Osteoblast (primary cell): ENCODE measurements around the gene RNF6. TPM values are rescaled to one million over a fixed set of nuclear protein-coding genes. Genes with fewer than 3 reads are reported as not detected.
"Not testable (repeated sequence)": the region's sequence is repeated elsewhere in the genome, so short reads cannot be mapped to it uniquely, and the experiment has no call there.

Source experiments
- DNase-seq: peaks from one replicate; pipeline ENCODE4 v3.0.0; 2011; ENCODE audit warnings: low spot score, mixed read lengths; ENCODE audit not compliant: insufficient read length; ENCODE audit errors: missing footprints
- H2AFZ ChIP-seq: 2 replicates; pipeline ENCODE4 v1.6.0; 2011; ENCODE audit warnings: mild to moderate bottlenecking, low read length
- H3K27ac ChIP-seq: 2 replicates; pipeline ENCODE4 v1.5.1; 2011; ENCODE audit warnings: mild to moderate bottlenecking, low read depth, low read length, moderate library complexity
- H3K27me3 ChIP-seq: 2 replicates; pipeline ENCODE4 v1.6.0; 2012; ENCODE audit warnings: mild to moderate bottlenecking, control low read depth, inconsistent platforms, low read length, moderate library complexity; ENCODE audit not compliant: insufficient read depth
- H3K36me3 ChIP-seq: 2 replicates; pipeline ENCODE4 v1.5.1; 2011; ENCODE audit warnings: mild to moderate bottlenecking, low read length, control low read depth, moderate library complexity; ENCODE audit not compliant: insufficient read depth
- H3K4me1 ChIP-seq: 2 replicates; pipeline ENCODE4 v1.5.1; 2011; ENCODE audit warnings: mild to moderate bottlenecking, low read length, control low read depth, moderate library complexity; ENCODE audit not compliant: insufficient read depth
- H3K4me2 ChIP-seq: 2 replicates; pipeline ENCODE4 v1.6.0; 2011; ENCODE audit warnings: mild to moderate bottlenecking, low read length; ENCODE audit not compliant: insufficient read depth
- H3K4me3 ChIP-seq: fragments of 200-600 bp; sonication (generic); 3 replicates; pipeline ENCODE4 v1.5.1; 2012; ENCODE audit warnings: mild to moderate bottlenecking, low read length, inconsistent platforms; ENCODE audit not compliant: insufficient read depth
- H3K79me2 ChIP-seq: 2 replicates; pipeline ENCODE4 v1.6.0; 2012; ENCODE audit warnings: mild to moderate bottlenecking, low read length, control low read depth, inconsistent platforms; ENCODE audit not compliant: insufficient read depth
- H3K9me3 ChIP-seq: 2 replicates; pipeline ENCODE4 v1.5.1; 2011; ENCODE audit warnings: low read depth, low read length, control low read depth
- H4K20me1 ChIP-seq: 2 replicates; pipeline ENCODE4 v1.6.0; 2012; ENCODE audit warnings: mild to moderate bottlenecking, low read length, control low read depth; ENCODE audit not compliant: insufficient read depth
- CTCF ChIP-seq: IDR thresholded peaks from 2 replicates; pipeline ENCODE4 v1.5.1; 2011; ENCODE audit warnings: mild to moderate bottlenecking, low read depth, low read length, moderate library complexity; ENCODE audit errors: extremely low read depth
- total RNA-seq: library from RNA; depleted of rRNA; stranded (reverse); fragments of >200 nt; gene quantifications from 2 replicates; pipeline ENCODE4 v1.2.3, GENCODE V29; 2012

RNF6 gene
- total RNA-seq, 1 donor = 52.5 TPM

- peak overlapping the region; percentile 98 for H3K4me3 ChIP-seq
- peak overlapping the region; percentile 97 for H3K4me2 ChIP-seq
- peak; percentile 77 for DNase-seq
- peaks cover 32% of the 10 kb centered on the region for H4K20me1 ChIP-seq
- H3K27me3 ChIP-seq = no peaks in the 10 kb centered on the region
- peaks cover 52% of the 10 kb centered on the region for H3K79me2 ChIP-seq
- H3K4me1 ChIP-seq = peaks cover 8% of the 10 kb centered on the region
- TF ChIP-seq CTCF = no peak
- no peaks in the 10 kb centered on the region for H3K9me3 ChIP-seq
- peak overlapping the region; percentile 77 for H2AFZ ChIP-seq
- H3K36me3 ChIP-seq = no peaks in the 10 kb centered on the region
- peak overlapping the region; percentile 60 for H3K27ac ChIP-seq
Measured at GRCh38 chr13:26254583-26255111, 32.5 kb upstream of the RNF6 start.

- H3K36me3 ChIP-seq = no peaks in the 10 kb centered on the region
- H4K20me1 ChIP-seq = peaks cover 26% of the 10 kb centered on the region
- H3K9me3 ChIP-seq = no peaks in the 10 kb centered on the region
- H2AFZ ChIP-seq = peak within 1 kb of the TSS; percentile 96
- peak; percentile 94 for DNase-seq
- peaks cover 45% of the 10 kb centered on the region for H3K79me2 ChIP-seq
- H3K4me1 ChIP-seq = peaks cover 8% of the 10 kb centered on the region
- peak within 1 kb of the TSS; percentile 98 for H3K4me3 ChIP-seq
- no peak for TF ChIP-seq CTCF
- H3K27me3 ChIP-seq = no peaks in the 10 kb centered on the region
- peak within 1 kb of the TSS; percentile 73 for H3K27ac ChIP-seq
- H3K4me2 ChIP-seq = peak within 1 kb of the TSS; percentile 97
Measured at GRCh38 chr13:26253787-26254582, 31.9 kb upstream of the RNF6 start, which contains the start of gene CDK8. Gene CDK8, plus strand, starts transcription at chr13:26254129. Its CDS starts 513 bp downstream, at chr13:26254642.

- no peak overlapping the region for H3K27ac ChIP-seq
- H3K9me3 ChIP-seq = no peaks in the 10 kb centered on the region
- peaks cover 38% of the 10 kb centered on the region for H3K79me2 ChIP-seq
- peak overlapping the region; percentile 98 for H3K4me3 ChIP-seq
- H3K4me2 ChIP-seq = peak overlapping the region; percentile 79
- peak overlapping the region; percentile 96 for H2AFZ ChIP-seq
- H3K4me1 ChIP-seq = peaks cover 8% of the 10 kb centered on the region
- peaks cover 19% of the 10 kb centered on the region for H4K20me1 ChIP-seq
- H3K27me3 ChIP-seq = no peaks in the 10 kb centered on the region
- TF ChIP-seq CTCF = no peak
- no peaks in the 10 kb centered on the region for H3K36me3 ChIP-seq
- no peak for DNase-seq
Measured at GRCh38 chr13:26253262-26253786, 31.2 kb upstream of the RNF6 start.

GRCh38 chr13:26252006-26252405 lies 29.9 kb upstream of the RNF6 start:
- not testable (repeated sequence) for H3K27me3 ChIP-seq, H3K4me3 ChIP-seq, H3K4me1 ChIP-seq

More at GRCh38 chr13:26252006-26252405, 29.9 kb upstream of the RNF6 start:
- H3K4me2 ChIP-seq, H2AFZ ChIP-seq, H3K9me3 ChIP-seq, DNase-seq, H3K27ac ChIP-seq, H3K36me3 ChIP-seq: not testable (repeated sequence)
- peaks cover 17% of the 10 kb centered on the region for H4K20me1 ChIP-seq
- H3K79me2 ChIP-seq = peaks cover 26% of the 10 kb centered on the region
